DOHH2 (cell line): ENCODE results near the gene SEPTIN7.
"Not testable (repeated sequence)": the region's sequence is repeated elsewhere in the genome, so short reads cannot be mapped to it uniquely, and the experiment has no call there.

Experiments used
- H3F3A ChIP-seq: fragments of 200-600 bp; sonication (generic), shearing (Covaris generic); 2 replicates; pipeline ENCODE4 v1.6.0; 2016; ENCODE audit warnings: antibody characterized with exemption, mild to moderate bottlenecking; ENCODE audit not compliant: control insufficient read depth, insufficient read depth
- H3K27ac ChIP-seq: fragments of 200-600 bp; sonication (generic); 2 replicates; pipeline ENCODE4 v1.5.1; 2014; ENCODE audit warnings: low read depth, mild to moderate bottlenecking, low read length, moderate library complexity
- H3K27me3 ChIP-seq: fragments of 200-600 bp; sonication (generic); 2 replicates; pipeline ENCODE4 v1.6.1; 2014; ENCODE audit warnings: mild to moderate bottlenecking, low read length, mixed read lengths; ENCODE audit not compliant: control insufficient read depth
- H3K36me3 ChIP-seq: fragments of 200-600 bp; sonication (generic); 2 replicates; pipeline ENCODE4 v1.6.1; 2014; ENCODE audit warnings: mild to moderate bottlenecking, low read length, moderate library complexity, mixed read lengths; ENCODE audit not compliant: control insufficient read depth
- H3K4me1 ChIP-seq: fragments of 200-600 bp; sonication (generic); 2 replicates; pipeline ENCODE4 v1.6.1; 2014; ENCODE audit warnings: mild to moderate bottlenecking, low read length, mixed read lengths; ENCODE audit not compliant: control insufficient read depth
- H3K4me2 ChIP-seq: fragments of 200-600 bp; sonication (generic); 2 replicates; pipeline ENCODE4 v1.6.0; 2014; ENCODE audit warnings: mild to moderate bottlenecking, low read length, moderate library complexity
- H3K4me3 ChIP-seq: fragments of 200-600 bp; sonication (generic); 2 replicates; pipeline ENCODE4 v1.5.1; 2014; ENCODE audit warnings: mild to moderate bottlenecking, low read length, mixed read lengths
- H3K79me2 ChIP-seq: fragments of 200-600 bp; sonication (generic); 2 replicates; pipeline ENCODE4 v1.6.1; 2014; ENCODE audit warnings: mild to moderate bottlenecking, low read length, mixed read lengths; ENCODE audit not compliant: control insufficient read depth
- H3K9me2 ChIP-seq: fragments of 200-600 bp; sonication (generic); replicated peaks from 2 replicates; pipeline ENCODE4 v1.6.1; 2014; ENCODE audit warnings: mild to moderate bottlenecking, low read length, mixed read lengths; ENCODE audit not compliant: control insufficient read depth
- H3K9me3 ChIP-seq: fragments of 200-600 bp; sonication (generic); 2 replicates; pipeline ENCODE4 v1.6.1; 2014; ENCODE audit warnings: antibody characterized with exemption, low read length, mixed read lengths; ENCODE audit not compliant: control insufficient read depth, insufficient read depth
- H4K20me1 ChIP-seq: fragments of 200-600 bp; sonication (generic); 2 replicates; pipeline ENCODE4 v1.6.0; 2014; ENCODE audit warnings: low read depth, mild to moderate bottlenecking, antibody characterized with exemption, low read length, moderate library complexity; ENCODE audit not compliant: control insufficient read depth, insufficient read depth
- CTCF ChIP-seq: fragments of 200-600 bp; sonication (generic); IDR thresholded peaks from one replicate; pipeline ENCODE4 v1.5.1; 2014; ENCODE audit warnings: antibody characterized with exemption, mild to moderate bottlenecking, low read depth, low read length; ENCODE audit not compliant: poor library complexity, severe bottlenecking
- EZH2phosphoT487 ChIP-seq: fragments of 200-600 bp; sonication (generic); IDR thresholded peaks from 2 replicates; pipeline ENCODE4 v1.6.1; 2017; ENCODE audit warnings: borderline replicate concordance, mild to moderate bottlenecking, antibody characterized with exemption, low read length, moderate library complexity, mixed read lengths

Gene SEPTIN7

GRCh38 chr7:35754741-35755140 lies 46.1 kb upstream of the SEPTIN7 start:
- TF ChIP-seq EZH2phosphoT487 (no peak), CTCF (no peak)
- H3K4me3 ChIP-seq: no peak overlapping the region

GRCh38 chr7:35755711-35756110 lies 45.1 kb upstream of the SEPTIN7 start:
- no peak for TF ChIP-seq CTCF
- TF ChIP-seq EZH2phosphoT487: no peak
- Histone ChIP-seq H3K4me2 (no peak overlapping the region), H3K27me3 (no peaks in the 10 kb centered on the region), H3F3A (0 out of 2 replicates have a peak, but pooled peaks cover 2% of the 10 kb centered on the region), H3K36me3 (no peaks in the 10 kb centered on the region), H3K27ac (no peak overlapping the region), H3K9me3 (no peaks in the 10 kb centered on the region), H3K9me2 (no peaks in the 10 kb centered on the region), H3K4me3 (no peak overlapping the region), H3K79me2 (no peaks in the 10 kb centered on the region), H4K20me1 (no peaks in the 10 kb centered on the region), H3K4me1 (peaks cover 6% of the 10 kb centered on the region; the same call in 1 of the 2 replicates)

More at GRCh38 chr7:35754741-35755140, 46.1 kb upstream of the SEPTIN7 start:
- Histone ChIP-seq H3K4me2 (no peak overlapping the region), H3K27ac (no peak overlapping the region), H4K20me1 (no peaks in the 10 kb centered on the region), H3K9me3 (no peaks in the 10 kb centered on the region), H3K79me2 (no peaks in the 10 kb centered on the region), H3K9me2 (no peaks in the 10 kb centered on the region), H3K4me1 (peaks cover 6% of the 10 kb centered on the region; the same call in 1 of the 2 replicates), H3F3A (0 out of 2 replicates have a peak, but pooled peaks cover 2% of the 10 kb centered on the region), H3K36me3 (no peaks in the 10 kb centered on the region), H3K27me3 (no peaks in the 10 kb centered on the region)

GRCh38 chr7:35756453-35756852 lies 44.4 kb upstream of the SEPTIN7 start:
- H3F3A ChIP-seq, H4K20me1 ChIP-seq, H3K4me2 ChIP-seq, H3K9me3 ChIP-seq, H3K27me3 ChIP-seq, H3K9me2 ChIP-seq, H3K4me3 ChIP-seq, H3K4me1 ChIP-seq, H3K79me2 ChIP-seq, H3K27ac ChIP-seq, H3K36me3 ChIP-seq: not testable (repeated sequence)

- no peaks in the 10 kb centered on the region for H3K9me2 ChIP-seq
- H3K4me1 ChIP-seq: peaks cover 6% of the 10 kb centered on the region; the same call in 1 of the 2 replicates
- no peak overlapping the region for H3K4me2 ChIP-seq
These were observed 43.3 kb upstream of the SEPTIN7 start for GRCh38 chr7:35757574-35757973.

More at GRCh38 chr7:35757574-35757973, 43.3 kb upstream of the SEPTIN7 start:
- Histone ChIP-seq H3F3A (peaks cover 2% of the 10 kb centered on the region; the same call in 1 of the 2 replicates), H3K27me3 (no peaks in the 10 kb centered on the region), H3K36me3 (no peaks in the 10 kb centered on the region), H3K4me3 (no peak overlapping the region), H3K27ac (no peak overlapping the region), H4K20me1 (no peaks in the 10 kb centered on the region), H3K9me3 (no peaks in the 10 kb centered on the region), H3K79me2 (no peaks in the 10 kb centered on the region)
- TF ChIP-seq CTCF (no peak), EZH2phosphoT487 (no peak)
